NCI-H774 (cell line): ENCODE results near the gene PTPN7.
"Not testable (repeated sequence)": the region's sequence is repeated elsewhere in the genome, so short reads cannot be mapped to it uniquely, and the experiment has no call there.

ENCODE experiments used
- DNase-seq: peaks from one replicate; lab custom pipeline; 2025; lab: John Stamatoyannopoulos, UW

Gene PTPN7

DNA sequence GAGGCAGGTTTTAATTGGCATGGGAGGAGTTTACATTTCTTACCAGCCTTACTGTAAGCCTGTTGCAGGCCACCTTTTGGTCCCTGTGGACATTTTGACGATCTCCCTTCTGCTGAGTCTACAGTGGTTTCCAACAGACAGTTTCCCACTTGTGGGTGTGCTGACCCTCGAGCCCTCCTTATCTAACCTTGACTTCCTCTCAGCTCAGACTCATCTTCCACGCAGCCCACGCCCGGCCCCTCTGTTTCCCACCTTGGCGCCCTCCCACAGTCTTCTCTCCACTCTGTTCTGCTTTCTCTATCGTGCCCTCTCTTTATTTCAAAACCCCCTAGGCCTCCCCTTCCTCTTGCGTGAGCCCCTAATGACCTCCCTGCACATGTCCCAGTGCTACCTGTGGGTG is 9.8 kb downstream of the PTPN7 start:
- no peak for DNase-seq

DNA sequence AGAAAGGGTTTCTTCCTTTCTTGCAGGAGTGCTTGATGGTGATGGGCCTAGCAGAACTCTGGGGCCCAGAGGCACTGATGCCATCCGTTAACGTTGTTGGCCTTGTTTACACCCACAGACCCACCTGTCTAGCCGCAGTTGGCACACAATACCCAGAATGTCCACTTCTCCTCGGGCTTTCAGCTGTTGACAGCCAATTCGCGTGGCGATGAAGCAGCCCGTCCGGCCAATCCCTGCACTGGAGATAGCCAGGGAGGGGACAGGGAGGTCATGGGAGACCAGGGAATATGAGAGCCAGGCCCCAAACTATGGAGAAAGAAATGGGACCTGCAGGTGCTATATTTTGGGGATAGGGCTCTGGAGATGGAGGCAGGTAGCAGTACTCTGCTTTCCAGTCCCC is 10.2 kb downstream of the PTPN7 start:
- DNase-seq = no peak

DNA sequence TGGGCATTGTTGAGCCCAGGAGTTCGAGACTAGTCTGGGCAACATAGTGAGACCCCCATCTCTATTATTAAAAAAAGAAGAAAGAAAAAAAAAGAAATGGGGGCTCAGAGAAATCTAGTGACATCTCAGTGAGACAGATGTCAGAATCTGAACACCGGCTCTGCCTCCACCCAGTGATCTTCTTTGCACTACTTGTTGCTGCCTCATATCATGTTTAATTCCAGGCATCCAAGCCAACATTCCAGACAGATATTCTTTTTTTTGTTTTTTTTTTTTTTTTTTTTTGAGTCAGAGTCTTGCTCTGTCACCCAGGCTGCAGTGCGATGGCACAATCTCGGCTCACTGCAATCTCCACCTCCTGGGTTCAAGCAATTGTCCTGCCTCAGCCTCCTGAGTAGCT is 10.8 kb downstream of the PTPN7 start:
- no peak for DNase-seq

DNA sequence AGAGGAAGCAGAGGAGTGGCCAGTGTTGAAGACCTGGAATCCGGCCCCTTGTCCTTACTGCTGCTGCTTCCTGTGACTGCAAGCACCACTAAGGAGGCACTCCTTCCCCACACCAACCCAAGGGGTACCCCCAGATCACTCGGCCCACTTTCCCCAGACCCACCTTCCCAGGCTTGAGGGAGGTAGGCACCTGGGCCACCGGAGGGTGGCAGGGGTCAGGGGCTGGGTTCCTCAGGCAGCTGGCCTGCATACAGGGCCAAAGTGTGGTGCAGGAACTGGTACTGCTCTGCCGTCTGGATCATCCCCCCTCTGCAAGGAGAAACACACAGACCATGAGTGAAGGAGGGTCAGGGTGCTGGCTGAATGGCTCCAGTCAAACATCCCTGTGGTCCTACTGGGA is 12.0 kb downstream of the PTPN7 start:
- DNase-seq = no peak

DNA sequence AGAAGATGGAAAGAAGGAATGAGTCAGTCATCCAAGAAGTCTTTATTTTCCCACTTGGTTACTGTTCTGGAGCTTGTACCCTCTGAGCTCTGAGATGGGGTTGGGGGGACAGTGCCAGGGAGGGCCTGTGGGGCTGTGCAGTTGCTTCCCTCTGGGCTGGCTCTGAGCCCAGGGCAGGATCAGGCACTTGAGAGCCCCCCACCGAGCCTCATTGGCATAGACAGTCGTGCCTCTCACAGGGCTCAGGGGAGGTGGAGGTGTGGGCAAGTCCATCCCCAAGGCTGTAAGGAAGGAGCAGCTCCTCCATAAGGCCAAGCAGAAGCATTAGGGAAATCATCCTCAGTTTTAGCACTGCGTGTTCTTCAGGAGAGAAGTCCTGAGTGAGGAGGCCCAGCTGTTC is 13.4 kb downstream of the PTPN7 start:
- no peak for DNase-seq

DNA sequence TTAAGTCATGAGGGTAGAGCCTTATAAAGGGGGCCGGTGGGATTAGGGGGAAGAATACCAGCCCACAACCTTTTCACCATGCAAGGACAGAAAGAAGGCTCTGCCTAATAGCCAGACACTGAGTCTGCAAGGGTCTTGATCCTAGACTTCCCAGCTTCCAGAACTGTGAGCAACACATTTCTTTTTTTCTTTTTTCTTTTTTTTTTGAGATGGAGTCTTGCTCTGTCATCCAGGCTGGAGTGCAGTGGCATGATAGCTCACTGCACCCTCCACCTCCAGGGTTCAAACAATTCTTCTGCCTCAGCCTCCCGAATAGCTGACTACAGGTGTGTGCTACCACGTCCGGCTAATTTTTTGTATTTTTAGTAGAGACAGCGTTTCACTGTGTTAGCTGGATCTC is 14.1 kb downstream of the PTPN7 start:
- no peak for DNase-seq

DNA sequence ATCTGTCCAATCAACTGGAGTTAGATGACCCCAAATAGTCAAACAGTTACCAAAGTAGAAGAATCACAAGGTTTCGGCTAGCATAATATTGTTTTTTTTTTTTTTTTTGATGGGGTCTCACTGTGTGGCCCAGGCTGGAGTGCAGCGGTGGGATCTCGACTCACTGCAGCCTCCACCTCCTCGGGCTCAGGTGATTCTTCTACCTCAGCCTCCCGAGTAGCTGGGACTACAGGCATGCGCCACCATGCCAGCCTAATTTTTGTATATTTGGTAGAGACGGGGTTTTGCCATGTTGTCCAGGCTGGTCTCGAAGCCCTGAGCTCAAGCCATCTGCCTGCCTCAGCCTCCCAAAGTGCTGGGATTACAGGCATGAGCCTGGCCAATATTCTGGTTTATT is 14.7 kb downstream of the PTPN7 start:
- DNase-seq = not testable (repeated sequence)

DNA sequence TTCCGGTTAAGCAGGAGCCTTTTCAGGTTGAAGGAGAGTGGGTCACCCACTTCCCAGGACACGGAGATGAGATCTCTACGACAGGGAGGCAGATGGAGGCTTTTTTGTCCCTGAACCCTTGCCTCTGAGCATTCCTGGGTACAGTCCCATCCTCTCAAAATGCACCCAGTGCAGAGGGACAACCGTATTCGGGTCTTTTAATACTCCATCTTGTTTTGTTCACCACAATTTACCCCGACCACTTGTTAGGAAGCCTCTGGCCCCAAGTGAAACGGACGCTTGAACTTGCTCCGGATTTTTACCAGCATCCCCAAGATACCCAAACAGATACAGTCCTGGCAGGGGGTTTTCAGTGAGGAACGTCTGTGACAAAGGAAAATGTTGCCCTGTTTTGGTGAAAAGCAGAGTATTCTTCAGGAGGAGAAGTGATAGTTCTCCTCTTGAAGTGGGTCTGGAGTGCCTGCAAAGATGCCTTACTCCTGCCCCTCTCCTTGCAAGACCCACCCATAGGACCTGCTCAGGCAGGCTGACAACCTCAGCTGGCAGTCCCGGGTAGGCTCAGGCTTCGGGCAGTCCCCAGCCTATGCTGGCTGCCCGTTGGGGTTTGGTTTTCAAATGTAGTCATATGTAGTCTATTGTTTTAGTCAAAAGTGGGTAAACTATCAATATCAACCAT is 15.2 kb downstream of the PTPN7 start:
- no peak for DNase-seq

DNA sequence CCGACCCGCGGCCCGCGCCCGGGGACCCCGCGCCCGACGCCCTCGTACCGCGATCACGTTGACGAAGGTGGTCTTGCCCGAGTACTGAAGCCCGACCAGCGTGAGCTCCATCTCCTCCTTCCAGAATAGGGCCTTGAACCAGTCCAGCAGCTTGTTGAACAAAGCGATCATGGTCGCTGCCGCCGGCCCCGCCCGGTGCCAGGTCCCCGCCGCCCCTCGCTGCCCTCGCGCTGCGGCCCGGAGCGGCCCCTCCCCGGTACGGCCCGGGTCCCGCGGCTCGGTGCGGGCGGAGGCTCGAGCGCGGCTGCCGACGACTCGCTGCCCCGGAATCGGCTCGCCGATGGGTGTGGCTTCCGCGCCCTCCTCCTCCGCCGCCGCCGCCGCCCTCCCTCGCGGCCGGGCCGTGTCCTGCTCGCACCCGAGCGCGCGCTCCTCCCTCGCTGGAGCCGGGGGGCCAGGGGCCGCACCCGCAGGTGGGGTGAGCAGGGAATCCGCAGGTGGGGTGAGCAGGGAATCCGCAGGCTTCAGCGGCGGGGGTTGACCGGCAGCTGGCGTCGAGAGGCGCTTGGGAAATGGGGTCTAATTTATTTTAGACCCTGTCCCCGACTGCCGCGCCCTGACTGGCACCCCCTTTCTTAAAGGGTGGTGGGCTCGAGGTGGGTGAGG is 15.9 kb downstream of the PTPN7 start, which contains the start of gene ARL8A:
ARL8A (minus strand) TSS at position 336 of the 666 bp plus-strand sequence; CDS start at position 171, 165 bp downstream.
- DNase-seq = peak; percentile 59

DNA sequence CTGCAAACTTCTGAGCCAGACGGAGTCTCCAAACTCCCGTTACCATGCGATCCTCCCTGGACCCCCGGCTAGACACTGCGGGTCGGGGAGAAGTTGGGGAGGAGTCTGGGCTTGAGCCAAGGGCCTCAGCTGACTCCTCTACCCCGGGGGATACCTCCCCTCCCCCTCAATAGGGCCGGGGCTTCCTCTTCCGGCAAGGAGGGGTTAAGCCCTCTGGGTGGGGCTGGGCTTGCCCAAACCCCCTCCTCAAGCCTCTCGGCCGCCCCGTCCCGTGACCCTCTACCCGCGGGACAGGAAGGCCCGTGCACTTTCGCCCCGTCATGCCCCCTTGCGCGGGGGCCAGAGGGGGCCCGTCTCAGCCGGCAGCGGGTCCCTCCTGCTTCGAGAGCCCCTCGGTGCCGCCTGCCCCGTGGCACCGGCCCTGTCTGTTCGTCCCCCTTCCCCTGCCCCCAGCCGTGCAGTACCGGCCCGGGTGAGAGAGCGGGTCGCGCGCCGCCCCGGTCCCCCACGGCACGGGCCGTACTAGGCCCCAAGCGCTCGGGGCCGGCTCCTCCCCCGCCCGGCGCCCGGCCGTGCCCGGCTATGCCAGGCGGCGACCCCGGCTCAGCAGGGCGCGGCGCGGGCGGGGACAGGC is 16.5 kb downstream of the PTPN7 start:
- DNase-seq = no peak

DNA sequence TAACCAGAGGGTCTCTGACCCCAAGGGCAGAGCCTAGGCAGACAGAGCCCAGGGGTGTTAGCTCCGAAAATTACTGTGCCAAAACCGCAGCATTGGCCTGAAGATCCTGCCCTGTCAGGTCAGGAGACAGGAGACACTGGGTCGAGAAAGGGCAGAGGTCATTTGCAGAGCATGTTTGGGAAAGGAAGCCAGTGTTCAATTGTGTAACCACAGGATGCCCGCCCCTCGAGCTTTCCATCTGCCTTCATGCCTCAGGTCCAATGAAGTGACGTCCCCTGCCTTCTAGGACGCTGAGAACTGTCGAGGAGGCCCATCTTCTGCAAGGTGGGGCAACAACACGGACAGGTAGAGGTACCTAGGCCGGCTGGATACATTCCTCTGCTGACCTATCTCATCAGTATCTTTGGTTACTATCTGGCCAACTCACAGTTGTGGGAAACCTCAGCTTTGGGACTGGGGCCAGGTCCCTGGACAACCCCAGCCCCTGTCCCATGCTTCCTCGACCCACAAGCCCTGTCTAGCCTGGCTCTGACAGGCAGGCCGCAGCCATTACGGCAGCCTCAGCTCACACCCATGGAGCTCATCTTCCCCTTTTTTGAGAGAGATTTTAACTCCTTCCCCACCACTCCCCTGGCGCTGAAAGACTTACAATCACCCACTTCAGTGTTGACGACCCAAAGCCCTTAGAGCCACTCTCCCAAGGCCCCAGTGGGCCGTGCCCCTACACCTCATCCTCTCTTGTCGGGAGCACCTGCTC is 17.2 kb downstream of the PTPN7 start:
- no peak for DNase-seq

DNA sequence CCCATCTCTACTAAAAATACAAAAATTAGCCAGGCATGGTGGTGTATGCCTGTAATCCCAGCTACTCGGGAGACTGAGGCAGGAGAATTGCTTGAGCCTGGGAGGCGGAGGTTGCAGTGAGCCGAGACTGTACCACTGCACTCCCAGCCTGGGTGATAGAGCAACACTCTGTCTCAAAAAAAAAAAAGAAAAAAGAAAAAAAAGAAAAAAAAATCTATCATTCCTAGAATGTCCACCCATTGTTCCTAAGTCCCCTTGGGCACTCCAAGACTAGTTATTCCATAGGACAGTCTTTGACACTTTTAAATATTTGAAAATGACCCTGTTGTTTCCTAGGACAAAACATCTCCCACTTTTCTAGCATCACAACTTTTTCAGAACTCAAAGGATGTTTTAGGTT is 18.9 kb downstream of the PTPN7 start:
- not testable (repeated sequence) for DNase-seq

DNA sequence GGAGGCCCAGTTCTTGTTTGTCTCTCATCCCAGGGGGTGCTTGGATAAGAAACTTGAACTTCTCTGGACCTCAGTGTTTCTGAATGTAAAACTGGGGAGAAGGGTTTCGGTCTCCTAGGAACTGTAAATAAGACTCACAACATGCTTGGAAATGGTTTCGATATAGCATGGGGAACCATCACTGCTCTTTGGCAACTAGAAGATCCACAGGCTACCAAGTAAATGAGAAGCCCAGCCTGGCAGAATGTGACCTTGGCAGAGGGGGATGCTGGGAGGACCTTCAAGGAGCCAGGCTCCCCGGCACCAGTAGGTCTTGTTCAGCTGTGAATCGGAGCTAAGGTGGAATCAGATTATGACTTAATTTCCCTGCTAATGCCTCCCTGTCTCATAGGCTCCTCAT is 19.6 kb downstream of the PTPN7 start:
- no peak for DNase-seq

DNA sequence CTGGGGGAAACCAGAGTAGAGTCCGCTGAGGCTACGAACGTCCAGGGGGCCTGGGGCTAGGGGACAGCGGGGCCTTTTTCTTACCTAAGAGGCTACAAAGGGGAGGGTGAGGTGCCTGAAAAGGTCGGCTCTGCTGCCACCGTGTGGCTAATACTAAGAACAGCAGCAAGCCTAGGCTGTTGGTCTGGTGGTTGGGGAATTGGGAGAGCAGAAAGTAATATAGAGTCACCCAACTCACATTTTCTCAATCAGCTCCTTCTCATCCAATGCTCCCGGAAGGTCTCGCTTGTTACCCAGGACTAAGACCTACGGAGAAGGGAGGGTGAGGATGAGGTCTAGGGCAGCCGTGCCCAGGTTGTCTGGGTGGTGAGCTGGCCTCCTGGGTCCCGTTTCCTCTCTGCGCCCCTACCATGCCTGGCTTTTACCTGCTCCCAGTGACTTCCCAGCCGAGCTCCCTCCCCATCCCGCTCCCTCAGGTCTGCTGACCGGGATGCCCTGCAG is 25.1 kb downstream of the PTPN7 start:
- DNase-seq = peak; percentile 63

DNA sequence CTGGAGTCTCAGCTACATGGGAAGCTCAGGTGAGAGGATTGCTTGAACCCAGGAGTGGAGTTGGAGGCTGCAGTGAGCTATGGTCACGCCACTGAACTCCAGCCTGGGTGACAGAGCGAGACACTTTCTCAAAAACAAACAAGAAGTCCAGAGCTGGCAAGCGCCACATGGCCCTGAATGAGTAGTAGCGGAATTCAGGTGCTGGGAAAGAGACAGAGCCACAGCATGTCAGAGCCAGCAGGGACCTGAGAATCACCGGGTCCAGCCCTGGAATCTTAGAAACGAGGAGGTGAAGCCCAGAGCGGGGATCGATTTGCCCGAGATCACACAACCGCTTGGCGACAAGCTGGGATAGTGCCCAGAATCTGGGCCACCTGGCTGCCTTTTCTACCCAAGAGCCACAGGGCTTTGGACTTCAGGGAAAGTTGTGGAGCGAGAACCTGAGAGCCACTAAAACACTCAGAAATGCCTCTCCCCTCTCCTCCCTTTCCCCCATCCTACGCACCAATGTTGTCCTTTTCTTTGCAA is 25.7 kb downstream of the PTPN7 start:
- no peak for DNase-seq

DNA sequence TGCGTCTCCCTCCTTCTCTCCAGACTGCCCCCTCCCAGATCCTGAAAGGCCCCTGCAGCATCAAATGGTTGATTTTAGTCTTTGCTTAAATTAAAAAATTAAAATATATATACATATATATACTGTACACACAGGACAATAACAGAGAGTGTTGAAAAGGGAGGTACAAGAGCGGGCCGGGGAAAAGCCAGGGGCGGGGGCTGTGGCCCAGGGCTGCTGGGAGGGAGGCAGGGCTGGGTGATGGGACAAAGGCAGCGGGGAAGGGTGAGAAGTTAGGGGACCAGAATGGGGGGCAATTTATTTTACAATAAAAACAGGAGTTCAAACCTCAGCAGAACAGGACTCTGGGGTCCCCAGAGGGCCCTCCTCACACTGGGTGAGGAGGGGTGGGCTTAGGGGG is 26.4 kb downstream of the PTPN7 start:
- DNase-seq = no peak

DNA sequence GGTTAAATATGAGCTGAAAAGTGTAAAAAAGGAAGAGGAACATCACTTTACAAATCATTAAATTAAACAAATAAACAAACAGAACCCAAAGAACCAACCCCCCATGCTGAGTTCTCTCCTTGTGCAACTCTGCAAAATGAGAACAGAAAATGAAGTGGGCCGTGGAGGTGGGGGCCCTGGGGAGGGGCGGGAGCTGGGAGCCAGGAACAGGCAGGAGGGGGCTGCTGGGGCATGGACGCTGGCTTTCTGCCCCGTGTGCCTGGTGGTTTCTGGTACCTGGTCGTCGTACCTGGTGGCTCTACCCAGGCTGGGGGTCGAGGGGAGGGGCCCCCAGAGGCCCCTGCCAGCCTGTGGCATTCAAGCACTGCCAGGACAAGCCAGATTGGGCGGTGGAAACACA is 26.9 kb downstream of the PTPN7 start:
- no peak for DNase-seq

DNA sequence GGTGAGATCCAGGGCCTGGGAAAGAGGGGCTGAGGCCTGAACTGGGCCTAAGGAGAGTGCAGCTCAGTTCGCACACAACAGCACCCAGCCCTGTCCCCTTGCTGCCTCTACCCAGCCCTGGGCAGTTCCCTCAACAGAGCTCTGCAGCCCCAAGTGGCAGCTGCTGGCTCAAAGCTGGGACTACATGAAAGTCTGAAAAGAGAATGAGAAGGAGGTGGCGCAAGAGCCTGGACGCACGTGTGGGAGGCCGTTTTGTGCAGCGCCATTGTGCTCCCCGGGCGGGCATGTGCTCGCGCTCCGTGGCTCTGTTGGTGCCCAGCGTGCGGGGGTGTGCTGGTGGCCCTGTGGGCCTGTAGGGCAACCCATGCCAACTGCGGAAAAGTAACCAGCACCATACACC is 27.4 kb downstream of the PTPN7 start:
- DNase-seq = no peak

DNA sequence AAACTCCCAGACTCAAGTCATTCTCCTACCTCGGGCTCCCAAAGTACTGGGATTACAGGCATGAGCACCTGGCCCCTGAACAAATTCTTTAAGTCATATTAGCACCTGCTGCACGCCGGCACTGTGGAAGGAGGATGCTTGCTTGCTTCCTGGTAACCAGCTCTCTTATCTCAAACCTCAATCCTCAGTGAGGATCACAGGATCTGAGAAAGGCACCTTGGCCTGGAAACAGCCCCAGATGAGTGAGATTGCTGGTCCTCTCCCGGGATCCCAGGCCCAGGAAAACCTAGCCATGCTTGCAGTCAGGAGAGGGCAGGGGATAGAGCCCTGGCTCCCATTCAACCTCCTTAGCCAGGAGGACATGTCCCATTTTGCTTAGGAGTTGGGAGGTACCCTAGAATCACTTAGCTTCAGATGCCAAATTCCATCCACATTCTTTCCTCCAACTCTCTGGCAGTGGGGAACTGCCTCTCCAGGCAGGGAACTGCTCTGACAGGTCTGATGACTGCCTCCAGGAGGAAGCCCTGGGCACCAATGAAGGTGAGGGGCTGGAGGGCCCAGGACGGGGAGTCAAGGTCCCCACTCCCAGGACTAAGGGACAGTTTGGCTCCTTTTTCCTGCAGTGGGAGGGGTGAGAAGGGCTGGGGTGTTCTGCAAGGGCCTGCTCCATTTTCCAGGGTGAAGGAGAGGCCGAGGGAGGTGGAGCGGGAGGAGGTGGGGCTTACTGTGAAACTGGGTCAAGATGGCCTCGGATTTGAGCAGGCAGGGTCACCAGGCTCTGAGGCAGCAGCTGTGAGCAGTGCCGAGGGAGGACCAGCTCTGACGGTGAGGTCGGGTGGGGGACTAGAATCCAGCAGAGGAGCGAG is 28.2 kb downstream of the PTPN7 start:
- DNase-seq = no peak

DNA sequence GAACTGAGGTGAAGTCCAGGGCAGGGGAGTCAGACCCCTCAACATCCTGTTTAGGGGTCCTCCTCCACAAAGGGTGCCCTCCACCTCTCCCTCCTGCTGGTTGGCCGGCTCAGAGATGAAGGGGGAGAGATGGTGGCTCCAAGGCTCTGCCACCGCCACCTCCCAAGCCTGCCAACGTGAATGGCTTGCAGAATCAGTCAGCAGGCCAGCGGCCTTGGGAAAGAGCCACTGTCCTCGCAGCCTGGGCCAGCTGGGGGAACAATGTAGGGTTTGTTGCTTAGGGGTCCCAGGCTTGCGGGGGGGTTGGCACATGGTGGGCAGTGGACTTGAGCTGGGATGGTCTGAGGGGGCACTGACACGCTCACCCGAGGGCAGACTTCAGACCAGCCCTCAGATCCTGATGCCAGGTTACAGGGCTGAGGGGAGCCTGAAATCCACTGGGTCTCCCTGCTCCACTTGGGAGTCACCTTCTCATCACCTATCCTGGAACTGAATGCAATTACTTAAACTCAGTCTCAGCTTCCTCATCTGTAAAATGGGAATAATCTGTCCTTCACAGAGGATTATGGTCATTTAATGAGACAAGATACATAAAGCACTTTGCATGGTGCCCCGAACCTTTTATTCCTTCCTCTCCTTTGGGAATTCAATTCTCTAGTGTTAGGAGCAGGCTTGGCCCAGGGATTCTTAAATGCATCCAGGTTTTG is 29.4 kb downstream of the PTPN7 start:
- no peak for DNase-seq

DNA sequence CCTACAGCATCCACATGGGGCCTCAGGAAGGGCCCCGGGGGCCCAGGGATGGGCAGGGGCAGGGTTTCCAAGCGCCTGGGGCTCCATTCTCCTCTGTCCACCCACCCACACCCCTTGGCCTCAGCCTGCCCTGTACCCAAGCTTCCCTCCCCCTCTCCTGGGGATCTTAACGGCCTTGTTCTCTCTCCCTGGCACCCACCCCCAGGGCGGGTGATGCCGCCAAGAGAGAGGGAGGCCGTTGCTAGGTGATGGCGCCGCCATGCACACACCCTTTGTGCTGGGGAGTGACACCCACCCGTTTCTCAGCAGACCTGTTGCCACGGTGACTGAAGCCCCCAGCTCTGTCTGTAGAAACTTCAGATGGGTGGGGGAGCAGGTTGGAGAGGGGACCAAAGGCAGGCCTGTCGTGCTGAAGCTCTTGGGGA is 30.1 kb downstream of the PTPN7 start:
- DNase-seq = no peak
